SK-N-MC (cell line): ENCODE data around the gene UBE2U.

Experiments used
- EZH2 ChIP-seq: fragments of 200-600 bp; sonication (generic); IDR thresholded peaks from one replicate; pipeline ENCODE4 v1.6.1; 2017; ENCODE audit warnings: antibody characterized with exemption
- FOXP2 ChIP-seq: optimal IDR thresholded peaks from 2 replicates; pipeline ENCODE3; 2011; ENCODE audit warnings: mild to moderate bottlenecking, moderate library complexity; ENCODE audit not compliant: insufficient read depth; ENCODE audit errors: extremely low read length, control extremely low read depth
- POLR2AphosphoS5 ChIP-seq: IDR thresholded peaks from 2 replicates; pipeline ENCODE4 v1.6.1; 2012; ENCODE audit warnings: mild to moderate bottlenecking, low read depth, low read length, borderline replicate concordance

DNA sequence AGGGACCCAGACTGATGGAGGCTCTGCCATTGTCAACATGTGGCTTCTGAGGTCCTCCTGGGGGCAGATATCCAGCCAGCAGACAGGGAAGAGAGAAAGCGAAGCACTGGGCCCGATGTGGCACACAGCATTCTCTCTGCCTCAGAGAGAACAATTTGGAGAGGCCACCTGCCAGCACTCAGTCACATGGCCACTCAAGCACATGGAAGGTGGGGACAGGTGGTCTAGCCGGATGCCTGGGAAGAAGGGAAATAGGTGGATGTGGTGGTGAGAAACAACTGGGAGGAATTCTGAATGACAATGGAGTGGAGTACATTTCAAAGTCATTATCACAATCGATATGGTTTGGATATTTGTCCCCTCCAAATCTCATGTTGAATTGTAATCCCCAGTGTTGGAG lies 109.0 kb downstream of the UBE2U start:
- TF ChIP-seq EZH2: no peak
- no peak for TF ChIP-seq POLR2AphosphoS5
- TF ChIP-seq FOXP2: no peak
